Measurements from ENCODE around the gene PRKG1.

DNA sequence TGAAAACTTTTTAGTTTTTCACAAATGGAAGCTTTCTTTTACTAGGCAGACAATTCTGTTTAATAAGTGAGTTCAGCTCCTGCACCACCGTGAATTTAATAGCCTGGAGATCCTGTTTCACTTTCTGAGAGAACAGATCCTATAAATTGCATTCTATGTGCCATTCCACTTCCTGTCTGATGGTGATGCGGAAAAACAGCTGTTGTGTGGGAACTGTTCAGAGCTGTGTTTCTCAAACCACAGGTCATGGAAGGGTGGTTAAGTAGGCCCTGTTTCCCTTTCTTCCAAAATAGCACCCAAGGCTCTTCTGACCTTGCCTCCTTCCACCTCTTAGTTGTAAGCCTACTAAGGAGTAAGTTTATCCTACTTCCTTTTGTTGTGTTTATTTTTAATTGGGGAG, 1142.6 kb downstream of the PRKG1 start:
- TF ChIP-seq POLR2AphosphoS5 (IDR thresholded peaks at IDR 0.05; ENCODE audit: low read depth, low read length): no peak
- TF ChIP-seq, protein P1, sequence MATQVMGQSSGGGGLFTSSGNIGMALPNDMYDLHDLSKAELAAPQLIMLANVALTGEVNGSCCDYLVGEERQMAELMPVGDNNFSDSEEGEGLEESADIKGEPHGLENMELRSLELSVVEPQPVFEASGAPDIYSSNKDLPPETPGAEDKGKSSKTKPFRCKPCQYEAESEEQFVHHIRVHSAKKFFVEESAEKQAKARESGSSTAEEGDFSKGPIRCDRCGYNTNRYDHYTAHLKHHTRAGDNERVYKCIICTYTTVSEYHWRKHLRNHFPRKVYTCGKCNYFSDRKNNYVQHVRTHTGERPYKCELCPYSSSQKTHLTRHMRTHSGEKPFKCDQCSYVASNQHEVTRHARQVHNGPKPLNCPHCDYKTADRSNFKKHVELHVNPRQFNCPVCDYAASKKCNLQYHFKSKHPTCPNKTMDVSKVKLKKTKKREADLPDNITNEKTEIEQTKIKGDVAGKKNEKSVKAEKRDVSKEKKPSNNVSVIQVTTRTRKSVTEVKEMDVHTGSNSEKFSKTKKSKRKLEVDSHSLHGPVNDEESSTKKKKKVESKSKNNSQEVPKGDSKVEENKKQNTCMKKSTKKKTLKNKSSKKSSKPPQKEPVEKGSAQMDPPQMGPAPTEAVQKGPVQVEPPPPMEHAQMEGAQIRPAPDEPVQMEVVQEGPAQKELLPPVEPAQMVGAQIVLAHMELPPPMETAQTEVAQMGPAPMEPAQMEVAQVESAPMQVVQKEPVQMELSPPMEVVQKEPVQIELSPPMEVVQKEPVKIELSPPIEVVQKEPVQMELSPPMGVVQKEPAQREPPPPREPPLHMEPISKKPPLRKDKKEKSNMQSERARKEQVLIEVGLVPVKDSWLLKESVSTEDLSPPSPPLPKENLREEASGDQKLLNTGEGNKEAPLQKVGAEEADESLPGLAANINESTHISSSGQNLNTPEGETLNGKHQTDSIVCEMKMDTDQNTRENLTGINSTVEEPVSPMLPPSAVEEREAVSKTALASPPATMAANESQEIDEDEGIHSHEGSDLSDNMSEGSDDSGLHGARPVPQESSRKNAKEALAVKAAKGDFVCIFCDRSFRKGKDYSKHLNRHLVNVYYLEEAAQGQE (IDR thresholded peaks at IDR 0.05; ENCODE audit: insufficient read depth in 1 of 2, low read depth in 2 of 2, low read length in 2 of 2): no peak
- TF ChIP-seq TAF1 (IDR thresholded peaks at IDR 0.05; ENCODE audit: borderline replicate concordance, insufficient read depth, low read length): no peak
